CD4-positive, alpha-beta T cell (primary cell): ENCODE results near the gene GDF15. TPM values are rescaled to one million over a fixed set of nuclear protein-coding genes. Genes with fewer than 3 reads are reported as not detected.
A peak's percentile ranks its signal among the peaks of the same experiment; 100 is the strongest.
"Not testable (repeated sequence)": the region's sequence is repeated elsewhere in the genome, so short reads cannot be mapped to it uniquely, and the experiment has no call there.

Experiments used
- ATAC-seq: fragments of 200-7000 bp; cut with Tn5 transposase; one replicate; pipeline ENCODE4 v1.10.0; 2022; ENCODE audit warnings: mild to moderate bottlenecking; ENCODE audit not compliant: poor library complexity
- CTCF ChIA-PET: fragments of 350-600 bp; sonication (Branson Sonifier 250); formaldehyde crosslinking; loops from one replicate; lab custom pipeline; 2021; ENCODE audit warnings: antibody characterized with exemption, inconsistent platforms; lab: Charles Lee
- POLR2A ChIA-PET: fragments of 350-600 bp; sonication (Branson Sonifier 250); formaldehyde crosslinking; loops from one replicate; lab custom pipeline; 2021; ENCODE audit warnings: antibody characterized with exemption, inconsistent platforms; lab: Charles Lee
- DNase-seq, 14 experiments: peaks; one replicate each; pipeline ENCODE4 v3.0.0-alpha.2; 2013 to 2020; ENCODE audit warnings: mixed read lengths in 2 of 14
- H3K27ac ChIP-seq, 2 donors: one replicate each; pipeline versions ENCODE4 v1.5.1 to v1.7.0; 2013; ENCODE audit warnings: low read length in 2 of 2, low read depth in 1 of 2, mild to moderate bottlenecking in 1 of 2
- H3K27me3 ChIP-seq, 2 experiments: 1 replicate in 1 of 2; 2 replicates in 1 of 2; pipeline versions ENCODE4 v1.6.1 to v1.7.0; 2013; ENCODE audit warnings: low read length in 2 of 2, control low read depth in 1 of 2, mild to moderate bottlenecking in 1 of 2, moderate library complexity in 1 of 2; ENCODE audit not compliant: insufficient read depth in 2 of 2, control insufficient read depth in 1 of 2
- H3K36me3 ChIP-seq: one replicate; pipeline ENCODE4 v1.6.1; 2013; ENCODE audit warnings: low read length, control low read depth; ENCODE audit not compliant: insufficient read depth
- H3K4me1 ChIP-seq: one replicate; pipeline ENCODE4 v1.6.1; 2013; ENCODE audit warnings: low read length, control low read depth; ENCODE audit not compliant: insufficient read depth
- H3K4me3 ChIP-seq: one replicate; pipeline ENCODE4 v1.5.1; 2013; ENCODE audit warnings: mild to moderate bottlenecking, low read length, moderate library complexity
- H3K9me3 ChIP-seq, 2 experiments: 1 replicate in 1 of 2; 2 replicates in 1 of 2; pipeline versions ENCODE4 v1.6.1 to v1.7.0; 2013; ENCODE audit warnings: low read length in 2 of 2, mild to moderate bottlenecking in 2 of 2, control low read depth in 1 of 2, moderate library complexity in 1 of 2; ENCODE audit not compliant: control insufficient read depth in 1 of 2, insufficient read depth in 1 of 2
- H3K27ac Mint-ChIP-seq: one replicate; pipeline ENCODE4 v1.8.0; 2020; ENCODE audit warnings: mixed read lengths
- H3K27me3 Mint-ChIP-seq: one replicate; pipeline ENCODE4 v1.8.0; 2021; ENCODE audit warnings: mixed read lengths
- H3K36me3 Mint-ChIP-seq: one replicate; pipeline ENCODE4 v1.8.0; 2021; ENCODE audit warnings: low read depth, mixed read lengths
- H3K4me1 Mint-ChIP-seq: one replicate; pipeline ENCODE4 v1.8.0; 2021; ENCODE audit warnings: low read depth, mixed read lengths
- H3K4me3 Mint-ChIP-seq: one replicate; pipeline ENCODE4 v1.8.0; 2020; ENCODE audit warnings: mild to moderate bottlenecking, mixed read lengths
- H3K9me3 Mint-ChIP-seq: one replicate; pipeline ENCODE4 v1.8.0; 2020; ENCODE audit warnings: mixed read lengths
- intact Hi-C, 2 experiments: fragments of 100-400 bp; cut with DNase I in 1 of 2; cut with micrococcal nuclease in 1 of 2; formaldehyde crosslinking; loops; one replicate each; pipeline versions ENCODE4 v1.15.1 to v1.9.0; 2023 to 2025; cut with DNase I, micrococcal nuclease
- total RNA-seq, 174 experiments: library from RNA in 2 of 174; stranded (reverse) in 2 of 174; gene quantifications; one replicate each; pipeline ENCODE4 v1.2.3 and lab custom pipeline; 2021 to 2026
- TF ChIP-seq, protein P1 (sequence below): fragments of 200-600 bp; IDR thresholded peaks from one replicate; pipeline ENCODE4 v1.8.0; 2022; ENCODE audit warnings: antibody characterized with exemption, mild to moderate bottlenecking

The GDF15 gene
- total RNA-seq, 2 experiments from 2014 or later, result not detected

DNA sequence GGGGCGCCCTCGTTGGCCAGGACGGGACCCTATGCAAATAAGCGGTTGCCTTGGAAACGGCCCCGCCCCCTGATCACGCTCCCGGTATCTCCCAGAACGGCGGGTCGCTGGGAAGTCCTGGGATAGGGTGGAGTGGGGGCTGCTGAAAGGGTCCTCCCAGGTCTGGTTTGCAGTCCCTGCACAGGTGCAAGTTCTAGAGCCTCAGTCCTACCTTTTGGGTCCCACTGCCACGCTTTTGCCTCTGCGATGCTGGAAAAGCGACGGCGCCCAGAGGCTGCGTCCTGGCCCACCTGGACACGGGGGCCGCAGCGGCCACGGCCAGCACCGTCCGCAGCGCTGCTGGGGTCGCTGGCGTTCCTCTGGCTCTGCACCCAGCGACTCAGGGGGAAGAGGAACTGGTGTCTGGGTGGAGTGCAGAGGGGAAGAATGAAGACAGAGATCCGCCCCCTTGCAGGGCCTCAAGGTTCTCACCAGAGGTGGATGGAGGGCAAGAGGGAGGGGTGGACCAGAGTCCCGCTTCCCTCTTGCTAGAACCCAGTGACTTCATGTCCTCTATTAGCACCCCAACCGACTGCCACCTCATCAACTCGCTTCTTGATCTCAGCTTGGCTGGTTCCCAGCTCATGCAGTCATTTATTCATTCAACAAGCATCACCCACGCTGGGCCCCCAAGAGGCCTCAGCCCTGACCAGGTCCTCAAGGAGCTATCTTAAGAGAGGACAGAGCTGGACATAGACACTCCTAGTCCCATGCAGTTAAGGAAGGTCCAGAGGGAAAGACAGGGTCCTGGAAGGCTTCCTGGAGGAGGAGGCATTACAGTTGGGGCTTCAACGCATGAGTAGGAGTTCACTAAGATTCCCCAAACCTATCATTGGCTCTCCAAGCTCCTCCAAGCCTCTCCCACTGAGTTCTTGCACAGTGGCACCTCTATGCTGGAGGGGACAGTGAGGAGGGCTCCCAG is 11.6 kb downstream of the GDF15 start, which contains the start of gene LRRC25:
TSS of gene LRRC25 (minus strand) at position 381 of the 961 bp plus-strand sequence. CDS start 659 bp downstream, outside the sequence.
- POLR2A ChIA-PET, result no interaction called here
- Mint-ChIP-seq H3K27me3 (peaks cover 30% of the 10 kb centered on the region), H3K36me3 (no peaks in the 10 kb centered on the region), H3K9me3 (no peaks in the 10 kb centered on the region), H3K27ac (no peak within 1 kb of the TSS), H3K4me1 (no peaks in the 10 kb centered on the region), H3K4me3 (no peak within 1 kb of the TSS)
- H3K4me3 ChIP-seq, result peak within 1 kb of the TSS; percentile 38
- H3K36me3 ChIP-seq, result no peaks in the 10 kb centered on the region
- H3K4me1 ChIP-seq, result peaks cover 10% of the 10 kb centered on the region
- peaks cover 23 to 27% of the 10 kb centered on the region in 2 experiments for H3K27me3 ChIP-seq
- intact Hi-C loops, result no loop called here
- H3K9me3 ChIP-seq, result peaks cover 0 to 7% of the 10 kb centered on the region in 2 experiments
- peak in 3 of 14 experiments; percentile 31 to 74 (median 64) for DNase-seq
- CTCF ChIA-PET, result interaction anchor here (0.6 to 2.1 kb wide), 2 partner anchors 9 to 59 kb away, joined by 3 to 8 read pairs; no protein-coding TSS in a partner anchor
- ATAC-seq, result peak; percentile 58
- no peak within 1 kb of the TSS for H3K27ac ChIP-seq
- TF ChIP-seq, protein P1, sequence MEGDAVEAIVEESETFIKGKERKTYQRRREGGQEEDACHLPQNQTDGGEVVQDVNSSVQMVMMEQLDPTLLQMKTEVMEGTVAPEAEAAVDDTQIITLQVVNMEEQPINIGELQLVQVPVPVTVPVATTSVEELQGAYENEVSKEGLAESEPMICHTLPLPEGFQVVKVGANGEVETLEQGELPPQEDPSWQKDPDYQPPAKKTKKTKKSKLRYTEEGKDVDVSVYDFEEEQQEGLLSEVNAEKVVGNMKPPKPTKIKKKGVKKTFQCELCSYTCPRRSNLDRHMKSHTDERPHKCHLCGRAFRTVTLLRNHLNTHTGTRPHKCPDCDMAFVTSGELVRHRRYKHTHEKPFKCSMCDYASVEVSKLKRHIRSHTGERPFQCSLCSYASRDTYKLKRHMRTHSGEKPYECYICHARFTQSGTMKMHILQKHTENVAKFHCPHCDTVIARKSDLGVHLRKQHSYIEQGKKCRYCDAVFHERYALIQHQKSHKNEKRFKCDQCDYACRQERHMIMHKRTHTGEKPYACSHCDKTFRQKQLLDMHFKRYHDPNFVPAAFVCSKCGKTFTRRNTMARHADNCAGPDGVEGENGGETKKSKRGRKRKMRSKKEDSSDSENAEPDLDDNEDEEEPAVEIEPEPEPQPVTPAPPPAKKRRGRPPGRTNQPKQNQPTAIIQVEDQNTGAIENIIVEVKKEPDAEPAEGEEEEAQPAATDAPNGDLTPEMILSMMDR, result no peak

DNA sequence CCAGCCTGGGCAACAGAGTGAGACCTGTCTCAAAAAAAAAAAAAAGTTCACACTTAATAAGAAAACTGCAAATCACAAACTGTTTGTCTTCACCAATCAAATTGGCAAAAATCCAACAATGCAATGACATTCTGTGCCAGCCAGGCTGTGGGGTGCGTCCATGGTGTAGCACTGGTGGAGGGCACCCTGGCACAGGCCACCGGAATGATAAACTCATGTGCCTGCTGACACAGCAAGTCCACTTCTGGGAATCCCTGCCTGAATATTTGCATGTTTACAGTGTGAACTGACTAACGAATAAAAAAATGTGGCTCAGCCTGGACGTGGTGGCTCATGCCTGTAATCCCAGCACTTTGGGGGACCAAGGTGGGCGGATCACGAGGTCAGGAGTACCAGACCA is 13.1 kb downstream of the GDF15 start:
- TF ChIP-seq, protein P1, result no peak
- no peak for ATAC-seq
- H3K4me1 Mint-ChIP-seq, result no peaks in the 10 kb centered on the region
- H3K4me3 ChIP-seq, result no peak overlapping the region
- intact Hi-C loops, result no loop called here
- no peaks in the 10 kb centered on the region for H3K36me3 ChIP-seq
- H3K27ac Mint-ChIP-seq, result no peak overlapping the region
- H3K27me3 ChIP-seq, result peaks cover 17% of the 10 kb centered on the region in 2 experiments
- ChIA-PET CTCF (interaction anchor here (2.1 kb wide), 1 partner anchor 11 kb away, joined by 8 read pairs; no protein-coding TSS in a partner anchor), POLR2A (no interaction called here)
- no peak overlapping the region for H3K4me3 Mint-ChIP-seq
- H3K9me3 ChIP-seq, result peaks cover 0 to 7% of the 10 kb centered on the region in 2 experiments
- no peaks in the 10 kb centered on the region for H3K9me3 Mint-ChIP-seq
- DNase-seq, result peak in 1 of 14 experiments; percentile 40
- peaks cover 10% of the 10 kb centered on the region for H3K4me1 ChIP-seq
- H3K27ac ChIP-seq, result no peak overlapping the region
- H3K36me3 Mint-ChIP-seq, result no peaks in the 10 kb centered on the region
- H3K27me3 Mint-ChIP-seq, result peaks cover 24% of the 10 kb centered on the region

DNA sequence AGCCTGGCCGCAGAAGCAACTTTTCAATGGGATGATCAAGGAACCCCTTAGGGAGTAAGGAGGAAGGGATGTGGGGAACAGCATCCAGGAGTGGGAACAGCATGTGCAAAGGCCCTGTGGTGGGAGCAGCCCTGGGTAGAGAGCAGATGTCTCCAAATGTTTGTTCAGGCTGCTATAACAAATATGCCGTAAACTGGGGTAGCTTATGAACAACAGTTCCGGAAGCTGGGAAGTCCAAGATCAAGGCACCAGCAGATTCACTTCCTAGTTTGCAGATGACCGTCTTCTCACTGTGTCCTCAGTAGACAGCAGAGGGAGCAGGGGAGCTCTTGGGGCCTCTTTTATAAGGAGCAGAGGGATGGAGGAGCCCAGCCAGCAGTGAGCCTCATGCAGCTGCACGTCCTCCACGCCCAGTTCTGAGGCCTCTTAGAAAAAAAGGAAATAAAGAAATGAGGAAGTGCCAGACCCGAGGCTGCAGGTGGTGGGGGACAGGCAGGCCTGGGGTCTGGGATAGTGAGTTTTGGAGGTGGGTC is 15.7 kb downstream of the GDF15 start:
- peak in 3 of 14 experiments; percentile 34 to 77 (median 64) for DNase-seq

DNA sequence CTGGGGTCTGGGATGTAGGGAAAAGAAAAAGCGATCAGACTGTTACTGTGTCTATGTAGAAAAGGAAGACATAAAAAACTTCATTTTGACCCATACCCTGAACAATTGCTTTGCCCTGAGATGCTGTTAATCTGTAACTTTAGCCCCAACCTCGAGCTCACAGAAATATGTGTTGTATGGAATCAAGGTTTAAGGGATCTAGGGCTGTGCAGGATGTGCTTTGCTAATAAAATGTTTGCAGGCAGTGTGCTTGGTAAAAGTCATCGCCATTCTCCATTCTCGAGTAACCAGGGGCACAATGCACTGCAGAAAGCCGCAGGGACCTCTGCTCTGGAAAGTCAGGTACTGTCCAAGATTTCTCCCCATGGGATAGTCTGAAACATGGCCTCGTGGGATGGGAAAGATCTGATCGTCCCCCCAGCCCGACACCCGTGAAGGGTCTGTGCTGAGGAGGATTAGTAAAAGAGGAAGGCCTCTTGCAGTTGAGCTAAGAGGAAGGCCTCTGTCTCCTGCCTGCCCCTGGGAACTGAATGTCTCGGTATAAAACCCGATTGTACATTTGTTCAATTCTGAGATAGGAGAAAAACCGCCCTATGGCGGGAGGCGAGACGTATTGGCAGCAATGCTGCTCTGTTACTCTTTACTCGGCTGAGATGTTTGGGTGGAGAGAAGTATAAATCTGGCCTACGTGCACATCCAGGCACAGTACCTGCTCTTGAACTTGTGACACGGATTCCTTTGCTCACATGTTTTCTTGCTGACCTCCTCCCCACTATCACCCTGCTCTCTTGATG is 16.7 kb downstream of the GDF15 start:
- DNase-seq, ATAC-seq, H3K4me1 Mint-ChIP-seq, POLR2A ChIA-PET, H3K27ac ChIP-seq, intact Hi-C loops, H3K4me1 ChIP-seq, H3K36me3 ChIP-seq, H3K27ac Mint-ChIP-seq, H3K36me3 Mint-ChIP-seq, H3K4me3 ChIP-seq, CTCF ChIA-PET, H3K4me3 Mint-ChIP-seq, H3K9me3 Mint-ChIP-seq, H3K9me3 ChIP-seq: not testable (repeated sequence)
- peaks cover 14% of the 10 kb centered on the region for H3K27me3 Mint-ChIP-seq
- peaks cover 6 to 10% of the 10 kb centered on the region in 2 experiments for H3K27me3 ChIP-seq

More for the DNA sequence above, 15.7 kb downstream of the GDF15 start:
- H3K9me3 ChIP-seq, result no peaks in the 10 kb centered on the region
- H3K4me3 ChIP-seq, result no peak overlapping the region
- H3K27ac ChIP-seq, result no peak overlapping the region
- no peaks in the 10 kb centered on the region for H3K4me1 Mint-ChIP-seq
- no peaks in the 10 kb centered on the region for H3K36me3 ChIP-seq
- intact Hi-C loops, result no loop called here
- no peak overlapping the region for H3K27ac Mint-ChIP-seq
- H3K36me3 Mint-ChIP-seq, result no peaks in the 10 kb centered on the region
- CTCF ChIA-PET, result interaction anchor here (1.1 kb wide), 1 partner anchor 13 kb away, joined by 5 read pairs; no protein-coding TSS in a partner anchor
- peaks cover 10% of the 10 kb centered on the region for H3K4me1 ChIP-seq
- no peaks in the 10 kb centered on the region for H3K9me3 Mint-ChIP-seq
- TF ChIP-seq, protein P1, result no peak
- no peak for ATAC-seq
- H3K27me3 Mint-ChIP-seq, result peaks cover 21% of the 10 kb centered on the region
- no peak overlapping the region for H3K4me3 Mint-ChIP-seq
- H3K27me3 ChIP-seq, result peaks cover 11 to 17% of the 10 kb centered on the region in 2 experiments
- POLR2A ChIA-PET, result no interaction called here
